ENCODE results near the gene MYPOP.

MYPOP gene

DNA sequence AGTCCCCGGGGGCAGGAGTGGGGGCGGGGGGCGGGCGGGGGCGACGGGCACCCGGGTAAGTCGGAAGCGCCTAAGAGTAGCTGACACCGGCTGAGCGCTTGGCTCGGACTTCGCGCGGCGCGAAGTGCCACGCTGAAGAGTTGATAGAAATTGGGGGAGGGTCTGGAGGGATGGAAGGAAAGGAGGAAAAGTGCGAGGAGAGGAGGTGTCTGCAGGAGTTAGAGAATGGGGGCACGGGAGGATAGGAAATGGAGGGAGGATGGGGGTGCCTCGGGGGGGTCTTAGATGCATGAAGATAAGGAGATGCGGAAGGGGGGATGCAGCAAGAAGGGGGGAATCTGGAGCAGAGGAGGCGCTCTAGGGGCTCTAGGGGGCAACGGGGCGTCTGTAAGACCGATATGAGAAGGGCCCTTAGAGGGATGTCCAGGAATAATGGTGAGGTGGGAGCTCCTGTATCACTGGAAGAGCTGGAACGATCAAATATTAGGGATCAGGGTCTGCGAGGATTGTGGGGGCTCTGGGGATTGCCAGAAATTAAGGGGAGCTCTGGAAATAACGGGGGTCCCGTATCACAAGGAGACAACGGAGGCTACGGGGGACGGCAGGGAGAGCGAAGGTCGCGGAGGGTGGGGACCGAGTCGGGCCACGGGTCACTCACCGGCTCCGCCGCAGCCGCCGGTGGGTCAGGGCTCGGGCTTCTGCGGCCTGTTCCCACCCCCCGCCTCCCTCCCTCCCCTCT is at the start of gene MYPOP:
Gene MYPOP, minus strand, starts transcription at position 702 of the 739 bp plus-strand sequence. CDS start 840 bp downstream, outside the sequence.
- in situ Hi-C loops (cut with HindIII; ENCODE audit: low sequenced_read_pairs), result no loop called here

- in situ Hi-C loops (cut with HindIII; ENCODE audit: low sequenced_read_pairs), result no loop called here
Observed at GRCh38 chr19:45947926-45948325, 45.5 kb upstream of the MYPOP start.

GRCh38 chr19:45940515-45940805 is 38.0 kb upstream of the MYPOP start:
- in situ Hi-C loops (cut with HindIII; ENCODE audit: low sequenced_read_pairs), result no loop called here

- in situ Hi-C loops (cut with HindIII; ENCODE audit: low sequenced_read_pairs), result no loop called here
Observed at GRCh38 chr19:45939792-45940514, 37.5 kb upstream of the MYPOP start.

DNA sequence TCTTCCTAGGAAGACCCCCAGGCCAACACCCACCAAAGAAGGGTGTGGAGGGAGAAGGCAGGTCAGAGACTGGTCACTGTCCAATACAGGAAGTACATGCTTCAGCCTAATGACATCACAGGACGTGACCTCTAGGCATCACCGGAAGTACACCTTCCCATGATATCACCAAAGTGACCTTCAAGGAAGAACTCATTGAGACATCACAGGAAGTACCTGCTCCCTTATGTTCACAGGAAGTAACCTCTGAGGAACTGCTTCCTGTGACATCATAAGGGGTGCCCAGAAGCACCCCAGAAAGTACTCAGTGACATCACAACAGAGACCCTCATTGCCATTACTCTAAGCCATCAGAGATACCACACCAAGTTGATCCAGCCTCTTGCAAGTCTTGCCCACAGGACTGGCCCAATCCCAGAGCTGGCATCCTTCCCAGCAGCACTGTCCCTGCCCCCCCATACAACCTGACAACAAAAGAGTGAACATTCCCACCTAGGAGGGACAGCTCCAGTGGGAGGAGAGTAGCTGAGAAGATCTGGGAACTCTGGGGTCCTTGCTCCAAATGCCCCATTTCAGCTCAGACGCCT is 36.4 kb upstream of the MYPOP start:
- in situ Hi-C loops (cut with HindIII; ENCODE audit: low sequenced_read_pairs), result no loop called here

- in situ Hi-C loops (cut with HindIII; ENCODE audit: low sequenced_read_pairs), result no loop called here
Observed at GRCh38 chr19:45935267-45935666, 32.9 kb upstream of the MYPOP start.

GRCh38 chr19:45934551-45935230 is 32.3 kb upstream of the MYPOP start:
- in situ Hi-C loops (cut with HindIII; ENCODE audit: low sequenced_read_pairs), result no loop called here

GRCh38 chr19:45933759-45934158 is 31.3 kb upstream of the MYPOP start:
- in situ Hi-C loops (cut with HindIII; ENCODE audit: low sequenced_read_pairs), result no loop called here

DNA sequence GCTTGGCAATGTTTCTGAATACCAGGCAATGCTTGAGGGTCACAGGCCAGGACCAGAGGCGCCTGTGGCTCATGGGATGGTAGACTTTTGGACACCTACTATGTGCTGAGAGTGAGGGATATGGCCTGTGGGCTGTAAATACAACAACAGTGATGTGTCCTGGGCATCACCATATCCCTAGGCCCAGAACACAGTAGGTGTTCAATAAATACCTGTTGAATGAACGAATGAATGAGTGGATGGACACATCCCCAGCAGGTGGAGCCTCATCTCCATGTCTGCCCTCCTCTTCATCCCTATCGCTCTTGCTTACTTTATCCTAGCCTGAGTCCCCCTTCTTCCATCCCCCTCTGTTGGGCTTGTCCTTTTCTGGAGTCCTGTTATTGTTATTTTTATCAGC is 28.6 kb upstream of the MYPOP start:
- in situ Hi-C loops (cut with HindIII; ENCODE audit: low sequenced_read_pairs), result no loop called here

DNA sequence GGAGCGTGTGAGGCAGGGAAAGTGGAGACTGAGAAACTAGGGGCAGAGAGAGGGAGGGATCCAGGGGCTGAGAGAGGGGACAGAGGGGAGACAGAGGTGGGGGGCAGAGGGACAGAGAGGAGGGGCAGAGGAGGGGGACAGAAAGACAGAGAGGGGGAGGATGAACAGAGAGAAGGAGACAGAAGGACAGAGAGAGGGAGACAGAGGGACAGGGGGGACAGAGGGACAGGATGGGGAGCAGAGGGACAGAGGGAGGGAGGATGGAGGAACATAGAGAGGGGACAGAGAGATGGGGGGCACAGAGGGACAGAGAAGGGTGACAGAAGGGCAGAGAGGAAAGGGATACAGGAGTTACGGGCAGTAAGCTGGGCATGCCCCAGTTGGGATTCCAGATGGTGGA is 26.8 kb upstream of the MYPOP start:
- in situ Hi-C loops (cut with HindIII; ENCODE audit: low sequenced_read_pairs), result no loop called here

- in situ Hi-C loops (cut with HindIII; ENCODE audit: low sequenced_read_pairs), result no loop called here
Observed at GRCh38 chr19:45927565-45928261, 25.3 kb upstream of the MYPOP start.

- in situ Hi-C loops (cut with HindIII; ENCODE audit: low sequenced_read_pairs), result no loop called here
Observed at GRCh38 chr19:45924891-45925447, 22.6 kb upstream of the MYPOP start.

GRCh38 chr19:45922281-45922680 is 19.9 kb upstream of the MYPOP start:
- in situ Hi-C loops (cut with HindIII; ENCODE audit: low sequenced_read_pairs), result no loop called here

DNA sequence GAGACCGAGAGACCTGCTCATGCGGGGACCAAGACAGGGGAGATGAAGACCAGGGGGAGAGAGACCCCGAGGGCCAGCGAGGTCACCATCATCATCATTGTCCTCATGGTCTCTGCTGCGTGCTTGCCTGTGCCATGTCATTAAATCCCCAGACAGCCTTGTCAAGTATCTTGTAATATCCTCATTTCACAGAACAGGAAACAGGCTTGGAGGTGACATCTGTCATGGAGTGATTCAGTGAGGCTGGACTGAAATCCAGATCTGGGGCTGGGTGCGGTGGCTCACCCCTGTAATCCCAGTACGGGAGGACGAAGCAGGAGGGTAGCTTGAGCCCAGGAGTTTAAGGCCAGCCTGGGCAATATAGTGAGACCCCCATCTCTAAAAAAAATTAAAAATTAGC is 18.0 kb upstream of the MYPOP start:
- in situ Hi-C loops (cut with HindIII; ENCODE audit: low sequenced_read_pairs), result no loop called here

DNA sequence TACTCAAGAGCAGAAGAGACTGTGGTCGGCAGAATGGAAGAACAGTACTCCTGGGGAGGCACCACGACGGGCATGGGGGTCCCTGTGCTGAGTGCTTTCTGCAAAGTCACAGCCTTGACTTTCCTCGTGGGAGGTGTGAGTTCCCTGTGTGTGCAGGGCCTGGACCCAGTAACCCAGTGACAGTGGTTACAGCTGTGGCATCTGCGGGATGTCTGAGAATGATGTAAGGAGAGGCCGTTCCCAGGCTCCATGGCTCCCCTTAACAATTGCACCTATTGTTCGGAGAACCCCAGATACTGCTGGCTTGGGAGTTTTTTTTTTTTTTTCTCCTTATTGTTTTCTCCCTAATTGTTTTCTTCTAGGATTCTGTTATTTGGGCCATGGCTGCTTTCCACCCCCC is 17.3 kb upstream of the MYPOP start:
- in situ Hi-C loops (cut with HindIII; ENCODE audit: low sequenced_read_pairs), result no loop called here

- in situ Hi-C loops (cut with HindIII; ENCODE audit: low sequenced_read_pairs), result no loop called here
Observed at GRCh38 chr19:45918721-45919120, 16.3 kb upstream of the MYPOP start.

DNA sequence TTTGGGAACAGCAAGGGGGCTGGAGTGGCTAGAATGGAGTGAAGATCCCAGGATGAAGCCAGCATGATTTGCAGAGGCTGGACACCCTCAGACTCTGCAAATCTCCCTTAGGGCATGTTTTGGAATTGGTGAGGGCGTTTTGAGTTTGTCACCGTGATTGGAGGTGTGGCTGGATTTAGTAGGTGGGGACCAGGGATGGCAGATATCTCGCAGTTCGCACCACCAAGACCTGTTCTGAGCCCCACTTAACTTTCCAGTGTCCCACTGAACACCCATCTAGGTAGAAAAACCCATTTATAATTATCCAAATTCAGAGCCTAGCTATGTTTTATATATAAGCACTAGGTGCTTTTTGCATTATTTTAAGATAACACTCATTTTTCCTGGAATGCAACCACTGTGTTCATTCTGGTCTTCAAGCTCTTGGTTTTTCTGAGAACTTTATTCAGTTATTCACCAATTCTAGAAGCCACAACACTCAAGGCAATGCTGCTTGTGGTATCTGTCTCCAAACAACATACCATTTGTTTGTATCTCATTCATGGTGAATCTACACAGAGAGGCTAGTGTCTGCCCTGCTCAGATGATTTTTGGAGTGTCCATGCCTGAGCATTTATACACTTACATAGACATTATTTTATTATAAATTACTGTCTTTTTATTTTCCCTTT is 15.1 kb upstream of the MYPOP start:
- in situ Hi-C loops (cut with HindIII; ENCODE audit: low sequenced_read_pairs), result no loop called here

DNA sequence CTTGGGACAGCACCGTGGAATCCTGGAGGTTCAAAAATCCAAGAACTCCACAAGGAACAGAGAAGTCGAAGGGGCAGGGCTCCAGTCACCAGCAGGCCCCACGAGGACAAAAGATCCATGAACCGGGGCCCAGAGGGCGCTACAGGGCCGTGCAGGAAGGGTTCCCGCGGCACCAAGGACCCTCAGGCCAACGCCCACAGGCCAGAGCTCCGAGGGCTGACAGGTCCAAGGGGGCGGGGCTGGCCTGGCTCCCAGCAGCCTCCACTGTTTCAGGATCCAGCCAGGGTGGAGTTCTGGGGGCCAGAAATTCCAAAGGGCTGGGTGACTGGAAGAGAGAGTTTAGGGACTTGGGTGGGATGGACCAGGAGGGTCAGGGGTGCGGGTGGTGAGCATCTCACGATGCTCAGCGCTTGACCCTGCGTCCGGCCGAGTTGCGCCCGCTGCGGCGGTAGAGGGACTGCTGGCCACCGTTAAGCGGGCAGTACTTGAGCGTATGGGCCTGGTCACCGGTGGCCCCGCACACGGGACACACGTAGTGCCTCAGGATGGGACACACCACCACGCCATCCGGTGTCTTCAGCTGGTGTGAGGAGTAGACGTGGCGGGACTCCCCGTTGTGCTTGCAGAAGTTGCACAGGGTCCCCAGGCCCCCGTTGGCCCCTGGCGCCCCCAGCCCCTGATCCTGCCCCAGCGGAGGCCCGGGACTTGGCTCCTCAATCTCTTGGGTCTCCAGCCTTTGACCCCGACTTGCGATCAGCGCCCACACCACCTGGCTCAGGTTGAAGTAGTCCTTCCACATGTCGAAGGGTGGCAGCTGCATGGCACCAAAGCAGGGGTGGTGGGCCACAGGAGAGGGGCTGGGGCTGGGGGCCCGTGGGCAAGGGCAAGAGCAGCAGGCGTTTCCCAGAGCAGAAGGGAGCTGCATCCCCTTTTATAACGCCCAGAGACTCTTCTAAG is 11.7 kb upstream of the MYPOP start, which contains the start of gene NANOS2:
Gene NANOS2, minus strand, starts transcription at position 905 of the 957 bp plus-strand sequence. Its CDS starts 85 bp downstream, at position 820.
- in situ Hi-C loops (cut with HindIII; ENCODE audit: low sequenced_read_pairs), result no loop called here

DNA sequence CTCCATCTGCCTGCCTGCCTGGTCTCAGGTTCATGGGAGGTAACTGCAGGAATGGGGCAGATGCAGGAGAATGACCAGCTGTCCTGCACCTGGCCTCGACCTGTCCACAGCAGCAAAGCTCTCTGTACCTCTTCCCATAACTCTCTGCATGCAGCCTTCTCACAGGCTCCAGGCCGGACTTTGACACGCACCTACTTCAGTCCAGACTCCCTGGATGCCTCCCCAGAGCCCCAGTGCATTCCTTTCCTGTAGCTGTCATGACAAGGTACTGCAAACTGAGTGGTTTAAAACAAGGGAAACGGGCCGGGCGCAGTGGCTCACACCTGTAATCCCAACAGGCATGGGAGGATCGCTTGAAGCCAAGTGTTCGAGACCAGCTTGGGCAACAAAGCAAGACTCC is 8.9 kb upstream of the MYPOP start:
- in situ Hi-C loops (cut with HindIII; ENCODE audit: low sequenced_read_pairs), result no loop called here
